GM12872 (cell line): ENCODE measurements around the gene TTLL4.

ENCODE experiments used
- CTCF ChIP-seq: IDR thresholded peaks from 3 replicates; pipeline ENCODE4 v1.5.1; 2011; ENCODE audit warnings: low read depth, mild to moderate bottlenecking, low read length, moderate library complexity; ENCODE audit not compliant: insufficient read depth

TTLL4 gene

DNA sequence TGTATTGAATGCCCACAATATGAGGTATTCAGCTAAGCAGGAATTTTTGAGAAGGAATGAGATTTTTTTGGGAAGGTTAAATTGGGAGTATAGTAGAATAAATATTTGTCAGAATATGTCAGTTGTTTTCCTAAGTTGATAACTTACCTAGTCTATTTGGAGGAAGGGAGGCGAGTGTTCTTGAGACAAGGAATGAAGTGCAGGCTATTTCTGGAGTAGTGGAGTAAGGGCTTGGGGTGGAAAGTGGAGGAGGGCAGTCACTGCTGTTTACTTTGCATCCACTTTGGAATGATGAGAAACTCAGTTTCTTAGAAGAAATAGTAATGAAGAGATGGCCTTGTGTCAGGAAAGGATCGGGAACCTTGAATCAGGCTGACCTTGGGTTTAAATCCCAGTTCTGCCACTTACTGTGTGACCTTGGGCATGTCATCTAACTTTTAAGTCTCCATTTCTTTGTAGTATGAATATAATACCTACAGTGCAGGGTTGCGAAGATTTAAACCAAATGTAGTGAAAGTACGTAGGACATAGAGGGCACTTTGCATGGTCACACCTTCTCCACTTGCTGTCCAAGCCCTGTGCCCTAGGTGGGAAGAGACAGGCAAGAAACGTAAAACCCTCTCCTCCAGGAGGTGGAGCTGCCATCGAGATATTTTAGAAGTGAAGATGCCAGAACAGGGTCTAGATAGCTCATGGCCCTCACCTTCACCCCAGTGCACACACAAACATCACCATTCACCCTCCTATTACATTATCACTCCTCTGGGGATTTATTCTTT lies 46.2 kb downstream of the TTLL4 start:
- TF ChIP-seq CTCF = no peak

DNA sequence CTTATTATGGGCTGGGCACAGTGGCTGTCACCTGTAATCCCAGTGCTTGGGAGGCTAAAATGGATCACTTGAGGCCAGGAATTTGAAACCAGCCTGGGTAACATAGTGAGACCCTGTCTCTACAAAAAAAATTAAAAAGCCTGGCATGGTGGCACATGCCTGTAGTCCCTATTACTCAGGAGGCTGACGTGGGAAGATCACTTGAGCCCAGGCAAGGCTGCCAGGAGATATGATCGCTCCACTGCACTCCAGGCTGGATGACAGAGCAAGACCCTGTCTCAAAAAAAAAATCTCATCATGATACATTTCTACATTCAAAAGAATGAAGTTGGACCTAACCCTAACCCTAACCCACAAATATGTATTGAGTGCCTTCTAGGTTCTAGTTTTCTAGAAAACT lies 51.2 kb downstream of the TTLL4 start:
- TF ChIP-seq CTCF = no peak

GRCh38 chr2:218773881-218774280 lies 63.2 kb downstream of the TTLL4 start:
- TF ChIP-seq CTCF = no peak

DNA sequence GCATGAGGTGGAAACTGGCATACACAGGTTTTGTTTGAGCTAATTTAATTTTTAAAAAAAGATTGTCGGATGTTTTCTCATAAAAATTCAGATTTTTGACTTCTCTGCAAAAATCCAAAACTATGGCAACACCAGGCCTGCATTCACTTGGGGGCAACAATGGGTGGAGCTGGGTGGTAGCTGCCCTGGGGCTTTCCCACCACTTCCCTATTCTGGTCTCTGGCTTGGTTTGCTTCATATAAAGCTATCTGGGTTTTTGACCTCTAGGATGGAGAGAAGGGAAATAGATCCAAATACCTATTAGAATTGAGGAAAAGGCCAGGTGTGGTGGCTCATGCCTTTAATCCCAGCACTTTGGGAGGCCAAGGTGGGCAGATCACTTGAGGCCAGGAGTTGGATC lies 65.9 kb downstream of the TTLL4 start:
- TF ChIP-seq CTCF = no peak

- no peak for TF ChIP-seq CTCF
Measured at GRCh38 chr2:218777276-218777990, 66.8 kb downstream of the TTLL4 start.

DNA sequence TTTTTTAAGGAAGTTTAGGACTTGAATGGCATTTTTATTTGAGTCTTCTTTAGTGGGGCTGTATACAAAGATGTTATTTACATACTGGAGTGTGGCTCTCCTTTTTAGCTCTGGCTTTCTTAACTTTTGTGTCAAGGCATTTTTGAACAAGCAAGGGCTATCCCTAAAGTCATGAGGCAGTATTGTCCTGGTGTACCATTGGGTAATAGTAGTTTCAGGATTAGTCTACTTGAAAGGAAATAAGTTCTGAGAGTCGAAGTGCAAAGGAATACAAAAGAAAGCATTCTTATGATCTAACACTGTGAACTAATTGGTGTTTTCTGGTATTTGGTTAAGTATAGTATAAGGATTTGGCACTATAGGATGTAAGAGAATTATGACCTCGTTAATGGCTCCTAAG lies 69.4 kb downstream of the TTLL4 start:
- TF ChIP-seq CTCF = no peak

GRCh38 chr2:218780851-218781690 lies 70.4 kb downstream of the TTLL4 start:
- no peak for TF ChIP-seq CTCF
